Endothelial cell of umbilical vein (primary cell): ENCODE data around the gene GREB1. TPM values are rescaled to one million over a fixed set of nuclear protein-coding genes. Genes with fewer than 3 reads are reported as not detected.

ENCODE experiments used
- BruUV-seq: library from RNA; stranded (reverse); fragments of 400-500 nt; replicated peaks from 2 replicates; lab custom pipeline; 2021; lab: Mats Ljungman, UMichigan
- CTCF ChIA-PET: fragments of 300-600, 350-600 bp; sonication (Branson Sonifier 250); formaldehyde crosslinking; loops from one replicate; lab custom pipeline; 2021; ENCODE audit warnings: antibody characterized with exemption, inconsistent platforms; lab: Charles Lee
- POLR2A ChIA-PET: fragments of 300-600, 350-600 bp; sonication (Branson Sonifier 250); formaldehyde crosslinking; loops from one replicate; lab custom pipeline; 2021; ENCODE audit warnings: antibody characterized with exemption, inconsistent platforms; lab: Charles Lee
- DNase-seq: peaks from one replicate; pipeline ENCODE4 v3.0.0-alpha.2; 2011; ENCODE audit warnings: low read depth, low spot score
- FAIRE-seq: peaks from 2 replicates; lab custom pipeline; 2011; peaks lifted over from hg19 to GRCh38; lab: Jason Lieb, UNC
- H2AFZ ChIP-seq: 2 replicates; pipeline ENCODE4 v1.6.0; 2012; ENCODE audit warnings: low read depth, low read length, control low read depth, inconsistent platforms
- H3K27ac ChIP-seq: 2 replicates; pipeline ENCODE4 v1.5.1; 2011; ENCODE audit warnings: low read depth, mild to moderate bottlenecking, control low read depth, low read length, moderate library complexity; ENCODE audit not compliant: insufficient read depth
- H3K27me3 ChIP-seq, 2 experiments: 2 replicates each; pipeline versions ENCODE4 v1.6.0 to v1.6.1; 2011; ENCODE audit warnings: low read length in 2 of 2, mixed read lengths in 1 of 2; ENCODE audit not compliant: control insufficient read depth in 2 of 2, insufficient read depth in 2 of 2
- H3K36me3 ChIP-seq, 2 experiments: 2 replicates in 1 of 2; 3 replicates in 1 of 2; pipeline ENCODE4 v1.5.1; 2011; ENCODE audit warnings: low read length in 2 of 2, mild to moderate bottlenecking in 1 of 2, moderate library complexity in 1 of 2; ENCODE audit not compliant: control insufficient read depth in 2 of 2, insufficient read depth in 2 of 2; ENCODE audit errors: extremely low read depth in 1 of 2
- H3K4me1 ChIP-seq: 3 replicates; pipeline ENCODE4 v1.5.1; 2011; ENCODE audit warnings: mild to moderate bottlenecking, low read length; ENCODE audit not compliant: control insufficient read depth, insufficient read depth; ENCODE audit errors: extremely low read depth
- H3K4me2 ChIP-seq: 2 replicates; pipeline ENCODE4 v1.6.1; 2011; ENCODE audit warnings: low read length, control low read depth, mixed read lengths; ENCODE audit not compliant: insufficient read depth
- H3K4me3 ChIP-seq, 3 experiments: fragments of 200-600 bp in 1 of 3; sonication (generic), shearing (Covaris generic) in 1 of 3; replicated peaks in 1 of 3; 2 replicates each; pipeline ENCODE4 v1.5.1; 2011 to 2016; ENCODE audit warnings: control low read depth in 3 of 3, low read length in 3 of 3, mild to moderate bottlenecking in 2 of 3, inconsistent platforms in 1 of 3, low read depth in 1 of 3, moderate library complexity in 1 of 3; ENCODE audit not compliant: insufficient read depth in 1 of 3
- H3K79me2 ChIP-seq: 2 replicates; pipeline ENCODE4 v1.6.0; 2012; ENCODE audit warnings: low read length, inconsistent platforms; ENCODE audit not compliant: control insufficient read depth, insufficient read depth
- H3K9ac ChIP-seq: replicated peaks from 2 replicates; pipeline ENCODE3; 2011; ENCODE audit warnings: low read length, control low read depth; ENCODE audit not compliant: insufficient read depth; ENCODE audit errors: extremely low read depth
- H3K9me1 ChIP-seq: replicated peaks from 3 replicates; pipeline ENCODE4 v1.6.0; 2011; ENCODE audit warnings: mild to moderate bottlenecking, low read length; ENCODE audit not compliant: control insufficient read depth, insufficient read depth; ENCODE audit errors: extremely low read depth
- H3K9me3 ChIP-seq: replicated peaks from 2 replicates; pipeline ENCODE4 v1.5.1; 2012; ENCODE audit warnings: low read length, inconsistent platforms; ENCODE audit not compliant: control insufficient read depth, insufficient read depth
- H4K20me1 ChIP-seq: replicated peaks from 2 replicates; pipeline ENCODE3; 2011; ENCODE audit warnings: mild to moderate bottlenecking, low read length; ENCODE audit not compliant: control insufficient read depth, insufficient read depth; ENCODE audit errors: extremely low read depth
- CTCF ChIP-seq, 2 donors: IDR thresholded peaks; 1 replicate in 1 of 2; 2 replicates in 1 of 2; pipeline ENCODE4 v1.5.1; 2011; ENCODE audit warnings: low read length in 2 of 2, mild to moderate bottlenecking in 2 of 2, moderate library complexity in 2 of 2, control low read depth in 1 of 2, inconsistent platforms in 1 of 2, low read depth in 1 of 2; ENCODE audit not compliant: insufficient read depth in 1 of 2; ENCODE audit errors: extremely low read depth in 1 of 2
- EZH2 ChIP-seq: IDR thresholded peaks from 2 replicates; pipeline ENCODE4 v1.6.1; 2012; ENCODE audit warnings: borderline replicate concordance, low read depth, mild to moderate bottlenecking, moderate library complexity, low read length, inconsistent platforms; ENCODE audit not compliant: severe bottlenecking
- FOS ChIP-seq: IDR thresholded peaks from 2 replicates; pipeline ENCODE4 v1.6.1; 2011; ENCODE audit warnings: mild to moderate bottlenecking, low read length, moderate library complexity, borderline replicate concordance; ENCODE audit not compliant: insufficient read depth
- GATA2 ChIP-seq: IDR thresholded peaks from 2 replicates; pipeline ENCODE4 v1.7.0; 2011; ENCODE audit warnings: low read depth, mild to moderate bottlenecking, moderate library complexity, mixed read lengths, low read length; ENCODE audit not compliant: insufficient read length, insufficient read depth
- JUN ChIP-seq: IDR thresholded peaks from 2 replicates; pipeline ENCODE4 v1.6.1; 2011; ENCODE audit warnings: borderline replicate concordance, low read depth; ENCODE audit not compliant: insufficient read length, insufficient read depth
- MAX ChIP-seq: IDR thresholded peaks from 2 replicates; pipeline ENCODE4 v1.6.1; 2011; ENCODE audit not compliant: insufficient read depth, insufficient read length
- MYC ChIP-seq: IDR thresholded peaks from one replicate; pipeline ENCODE4 v1.6.1; 2011; ENCODE audit warnings: mild to moderate bottlenecking, low read depth, low read length
- POLR2A ChIP-seq: IDR thresholded peaks from 2 replicates; pipeline ENCODE4 v1.6.1; 2012; ENCODE audit warnings: low read depth, mild to moderate bottlenecking, control low read depth, low read length
- POLR2AphosphoS5 ChIP-seq: IDR thresholded peaks from 2 replicates; pipeline ENCODE4 v1.6.1; 2012; ENCODE audit warnings: low read depth, mild to moderate bottlenecking, control low read depth, low read length, moderate library complexity; ENCODE audit not compliant: insufficient read depth
- dilution Hi-C: fragments of 300-500 bp; cut with MboI; formaldehyde crosslinking; loops from one replicate; pipeline ENCODE4 v1.15.0; 2019; ENCODE audit warnings: low sequenced_read_pairs; ENCODE audit not compliant: extremely low pct_ligation_motif_present
- intact Hi-C: fragments of 100-400 bp; cut with micrococcal nuclease; formaldehyde crosslinking; loops from one replicate; pipeline ENCODE4 v1.10.0; 2022
- polyA plus RNA-seq, 4 experiments: library from polyadenylated mRNA; depleted of rRNA in 3 of 4; stranded (reverse) in 3 of 4; unstranded in 1 of 4; fragments of >200 nt; gene quantifications; 2 replicates each; pipeline versions ENCODE4 v1.2.1 to v1.2.3, GENCODE V29; 2011 to 2012; ENCODE audit warnings: missing spikeins in 1 of 4
- total RNA-seq: library from RNA; stranded (reverse); gene quantifications from 2 replicates; pipeline ENCODE4 v1.2.3, GENCODE V29; 2021

GREB1 gene
- total and polyA plus RNA-seq, 2 donors (not counting 3 experiments of a cell fraction or from before 2014, with no cell fraction given), result 0.17 to 0.58 TPM

GRCh38 chr2:11507517-11507916 is 26.3 kb upstream of the GREB1 start:
- Histone ChIP-seq H4K20me1 (no peaks in the 10 kb centered on the region), H3K27me3 (no peaks in the 10 kb centered on the region), H3K79me2 (no peaks in the 10 kb centered on the region), H3K27ac (no peak overlapping the region), H3K9me3 (no peaks in the 10 kb centered on the region), H3K36me3 (no peaks in the 10 kb centered on the region), H3K9ac (no peak overlapping the region), H3K4me1 (no peaks in the 10 kb centered on the region), H3K4me2 (no peak overlapping the region), H3K4me3 (no peak overlapping the region), H3K9me1 (no peaks in the 10 kb centered on the region), H2AFZ (no peak overlapping the region)
- no peak for TF ChIP-seq EZH2
- TF ChIP-seq JUN, result no peak
- TF ChIP-seq GATA2, result no peak
- TF ChIP-seq CTCF (IDR thresholded peaks at IDR 0.05; ENCODE audit: extremely low read depth in 1 of 2, insufficient read depth in 1 of 2, low read depth in 1 of 2, low read length in 2 of 2), result no peak
- no peak for TF ChIP-seq MYC
- no peak for TF ChIP-seq FOS
- CTCF ChIA-PET, result no interaction called here
- intact Hi-C loops (no loop called here), dilution Hi-C loops (no loop called here)
- BruUV-seq, result no TSS peak
- POLR2A ChIA-PET, result no interaction called here
- no peak for DNase-seq
- no peak for FAIRE-seq

- H3K36me3 ChIP-seq, result no peaks in the 10 kb centered on the region
- no peak overlapping the region for H3K9ac ChIP-seq
- DNase-seq (no peak), FAIRE-seq (no peak)
- intact Hi-C loops, result no loop called here
- ChIA-PET CTCF (no interaction called here), POLR2A (no interaction called here)
- H4K20me1 ChIP-seq, result no peaks in the 10 kb centered on the region
- no peak overlapping the region for H3K4me3 ChIP-seq
- dilution Hi-C loops, result no loop called here
- H3K27me3 ChIP-seq, result no peaks in the 10 kb centered on the region
- H3K27ac ChIP-seq, result no peak overlapping the region
- H2AFZ ChIP-seq, result no peak overlapping the region
- no peaks in the 10 kb centered on the region for H3K4me1 ChIP-seq
- BruUV-seq, result no TSS peak
- no peaks in the 10 kb centered on the region for H3K79me2 ChIP-seq
- no peaks in the 10 kb centered on the region for H3K9me1 ChIP-seq
- TF ChIP-seq CTCF (IDR thresholded peaks at IDR 0.05; ENCODE audit: extremely low read depth in 1 of 2, insufficient read depth in 1 of 2, low read depth in 1 of 2, low read length in 2 of 2), result no peak
- TF ChIP-seq JUN, result no peak
- no peak for TF ChIP-seq GATA2
- no peak for TF ChIP-seq MYC
- no peak for TF ChIP-seq POLR2AphosphoS5
- TF ChIP-seq MAX, result no peak
- TF ChIP-seq EZH2, result no peak
- no peak for TF ChIP-seq POLR2A
- TF ChIP-seq FOS, result no peak
- no peak overlapping the region for H3K4me2 ChIP-seq
- no peaks in the 10 kb centered on the region for H3K9me3 ChIP-seq
Observed at GRCh38 chr2:11508279-11508678, 25.6 kb upstream of the GREB1 start.
